ENCODE measurements around the gene PHF8.

The PHF8 gene

DNA sequence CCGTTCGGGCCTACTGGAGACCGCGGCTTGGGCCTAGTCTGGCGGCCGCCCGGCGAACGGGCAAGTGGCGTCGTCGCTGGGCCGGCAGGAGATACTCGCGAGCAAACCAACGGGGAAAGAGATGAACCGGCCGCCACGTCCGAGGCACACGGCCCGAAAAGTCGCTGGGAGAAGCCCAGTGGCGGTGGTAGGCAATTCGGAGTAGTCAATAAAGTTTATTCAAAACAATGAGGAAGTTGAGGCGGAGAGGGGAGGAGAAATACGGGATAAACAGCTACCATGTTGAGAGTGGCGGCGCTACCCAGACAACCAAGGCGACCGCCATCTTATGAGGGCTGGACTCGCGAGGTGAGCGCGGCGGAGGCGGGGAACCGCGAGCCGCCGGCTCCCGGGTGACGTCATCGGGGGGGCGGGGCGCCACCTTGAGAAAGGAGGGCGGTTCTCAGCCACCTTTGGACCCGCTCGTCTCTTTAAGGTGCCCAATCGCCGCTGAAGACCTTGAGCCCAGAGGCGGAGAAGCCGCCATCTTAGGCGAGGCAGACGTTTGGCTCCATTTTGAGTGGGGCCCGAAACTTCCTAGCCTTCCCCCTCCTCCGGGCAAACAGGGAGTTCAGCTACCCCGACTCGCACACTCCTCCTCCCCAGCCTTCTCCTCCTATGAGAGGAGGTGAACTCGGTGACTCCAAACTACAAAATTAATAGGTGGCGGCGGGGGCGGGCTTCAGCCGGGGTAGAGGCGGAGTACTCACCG, at the start of gene PHF8:
Gene PHF8 (minus strand): TSS at position 348 of the 751 bp plus-strand sequence. CDS start 1,745 bp downstream, outside the sequence.
- peak; percentile 93 for DNase-seq

GRCh38 chrX:54093571-54093970, 49.3 kb upstream of the PHF8 start:
- no peak for DNase-seq

DNA sequence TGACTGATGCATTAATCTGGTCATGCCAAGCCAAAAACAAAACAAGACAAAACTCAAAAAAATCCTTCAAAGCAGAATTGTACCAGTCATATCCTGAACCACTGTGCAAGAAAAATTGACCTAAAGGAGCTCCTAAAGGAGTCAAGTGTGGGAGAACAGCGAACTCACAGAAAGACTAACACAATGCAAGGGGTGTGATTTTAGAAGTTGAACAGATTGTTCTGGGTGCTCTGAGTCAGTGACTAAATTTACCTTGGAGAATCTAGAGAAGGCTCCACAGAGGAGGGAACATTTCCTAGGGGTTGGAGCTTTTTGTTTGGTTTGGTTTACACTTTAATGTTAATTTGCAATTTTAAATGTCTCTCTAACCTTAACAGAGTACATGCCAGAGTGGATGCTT, 48.9 kb upstream of the PHF8 start:
- no peak for DNase-seq

- no peak for DNase-seq
Observed at GRCh38 chrX:54090880-54091279, 46.6 kb upstream of the PHF8 start.

DNA sequence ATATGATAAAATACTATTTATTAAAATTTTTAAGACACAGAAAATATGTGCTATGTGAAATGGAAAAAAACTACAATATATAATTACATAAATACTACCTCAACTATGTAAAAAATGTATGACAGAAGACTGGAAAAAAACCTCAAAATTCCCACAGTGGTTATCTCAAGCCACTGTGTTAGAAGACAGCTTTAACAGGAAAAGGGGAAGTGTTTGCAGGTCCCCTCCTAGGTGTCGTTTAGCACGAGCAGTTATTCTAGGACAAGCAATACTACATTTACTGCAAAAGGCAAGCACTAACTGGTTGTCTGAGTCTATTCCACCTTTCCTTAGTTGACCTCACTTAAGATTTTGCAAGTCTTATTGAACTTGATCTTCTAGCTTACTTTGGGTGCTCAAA, 44.9 kb upstream of the PHF8 start:
- DNase-seq: no peak

GRCh38 chrX:54087661-54088060, 43.4 kb upstream of the PHF8 start:
- DNase-seq: no peak

DNA sequence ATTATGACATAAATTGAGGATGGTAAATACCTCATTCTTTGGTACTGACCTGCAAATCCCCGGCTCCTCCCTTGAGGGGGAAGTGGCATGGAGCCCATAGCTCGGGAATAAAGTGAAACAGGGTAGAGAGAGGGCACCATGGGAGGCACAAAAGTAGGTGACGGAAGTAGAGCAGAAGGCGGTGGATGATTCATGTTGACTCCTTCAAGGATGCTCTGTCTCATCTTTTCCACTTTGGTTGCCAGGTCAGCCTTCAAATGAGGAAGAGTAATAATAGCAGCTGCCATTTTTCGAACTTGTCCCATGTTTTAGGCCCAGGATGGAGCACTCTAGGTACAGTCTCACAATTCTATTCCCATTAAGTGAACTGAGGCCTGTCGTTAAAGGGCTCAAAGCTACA, 41.4 kb upstream of the PHF8 start:
- DNase-seq: no peak

GRCh38 chrX:54076903-54077302, 32.6 kb upstream of the PHF8 start:
- DNase-seq: no peak

GRCh38 chrX:54074826-54075225, 30.6 kb upstream of the PHF8 start:
- DNase-seq: no peak

- no peak for DNase-seq
Observed at GRCh38 chrX:54067766-54068165, 23.5 kb upstream of the PHF8 start.

GRCh38 chrX:54066841-54067240, 22.6 kb upstream of the PHF8 start:
- no peak for DNase-seq

GRCh38 chrX:54064564-54064963, 20.3 kb upstream of the PHF8 start:
- no peak for DNase-seq

DNA sequence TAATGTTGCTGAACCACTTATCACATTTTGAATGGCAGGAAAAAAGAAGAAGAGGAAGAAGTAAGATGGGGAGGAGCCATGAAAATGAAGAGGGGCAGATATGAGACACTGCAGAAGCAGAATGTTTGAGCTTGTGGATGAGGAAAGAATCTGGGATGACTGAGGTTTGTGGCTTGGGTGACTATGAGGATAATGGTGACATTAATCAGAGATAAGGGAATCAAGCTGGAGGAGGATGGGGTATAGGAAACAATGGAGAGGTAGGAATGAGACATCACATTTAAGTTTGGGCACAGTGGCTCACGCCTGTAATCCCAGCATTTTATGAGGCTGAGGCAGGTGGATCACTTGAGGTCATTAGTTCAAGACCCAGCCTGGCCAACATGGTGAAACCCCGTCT, 19.1 kb upstream of the PHF8 start:
- no peak for DNase-seq

- no peak for DNase-seq
Observed at GRCh38 chrX:54049801-54050200, 5.5 kb upstream of the PHF8 start.

DNA sequence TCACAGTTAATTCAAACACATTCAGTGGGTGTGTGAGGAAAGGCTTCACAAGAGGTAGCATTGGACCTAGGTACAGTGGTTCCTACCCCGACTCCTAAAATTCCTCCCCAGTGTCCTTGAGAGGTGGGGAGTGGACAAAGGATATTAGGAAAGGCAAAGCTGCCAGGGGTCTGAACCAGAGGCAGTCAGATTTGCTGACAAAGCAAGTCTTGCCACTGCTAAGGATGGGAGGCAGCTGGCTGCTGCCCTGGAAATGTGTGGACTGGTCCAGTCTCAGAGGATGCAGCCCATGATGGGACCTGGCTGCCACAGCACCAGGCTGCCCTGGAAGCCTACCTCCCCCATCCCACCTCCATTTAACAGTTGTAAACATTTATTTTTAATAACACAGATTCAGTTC, 4.1 kb upstream of the PHF8 start:
- DNase-seq: no peak

DNA sequence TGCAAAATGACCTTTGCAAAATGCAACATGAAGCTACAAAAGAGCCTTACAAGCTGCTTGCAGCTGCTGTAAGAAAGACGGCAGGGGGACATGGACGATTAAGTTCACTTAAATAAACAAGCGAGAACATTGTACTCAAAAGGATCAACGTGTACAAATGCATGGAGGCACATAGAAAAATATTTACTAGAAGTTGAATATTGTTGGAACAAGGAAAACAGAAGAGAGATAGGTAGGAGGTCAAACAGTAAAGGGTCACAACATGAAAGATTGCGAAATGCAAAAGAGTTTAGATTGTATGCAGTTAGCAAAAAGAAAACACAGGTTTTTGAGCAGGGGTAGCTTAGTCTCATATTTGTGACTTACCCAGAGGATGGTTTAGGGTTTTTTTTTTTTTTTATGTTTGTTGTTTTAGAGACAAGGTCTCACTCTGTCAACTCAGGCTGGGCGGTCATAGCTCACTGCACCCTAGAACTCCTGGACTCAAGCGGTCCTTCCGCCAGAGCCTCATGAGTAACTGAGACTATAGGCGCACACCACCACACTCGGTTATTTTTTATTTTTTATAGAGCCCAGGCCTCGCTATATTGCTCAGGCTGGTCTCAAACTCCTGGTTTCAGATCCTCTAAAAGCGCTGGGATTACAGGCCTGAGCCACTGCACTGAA, 1.4 kb upstream of the PHF8 start:
- no peak for DNase-seq

DNA sequence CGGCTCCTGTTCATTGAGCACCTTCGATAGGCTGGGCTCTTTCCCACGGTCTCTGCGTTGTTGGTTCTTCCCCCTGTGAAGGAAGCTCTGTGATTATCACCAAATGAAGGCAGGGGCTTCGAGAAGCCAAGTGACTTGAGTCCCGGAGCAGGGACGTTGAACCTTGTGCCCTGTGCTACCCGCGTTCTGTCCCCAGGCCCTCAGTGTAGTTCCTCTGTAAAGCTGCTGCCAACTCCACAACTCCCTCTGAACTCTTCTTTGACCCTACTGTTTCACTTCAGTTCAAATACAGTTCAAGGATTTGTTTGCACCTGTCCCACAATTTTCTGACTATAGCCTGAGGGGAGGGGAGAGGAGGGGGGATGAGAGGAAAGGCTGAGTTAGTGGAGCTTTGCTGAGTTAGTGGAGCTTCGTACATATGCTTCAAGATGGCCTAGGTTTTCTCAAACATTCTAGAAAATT, 635 bp upstream of the PHF8 start:
- no peak for DNase-seq

- DNase-seq: peak; percentile 56
Observed at GRCh38 chrX:54043541-54044125, 640 bp downstream of the PHF8 start.

GRCh38 chrX:54043056-54043455, 1.2 kb downstream of the PHF8 start:
- no peak for DNase-seq

GRCh38 chrX:54042609-54043021, 1.7 kb downstream of the PHF8 start:
- peak; percentile 33 for DNase-seq

DNA sequence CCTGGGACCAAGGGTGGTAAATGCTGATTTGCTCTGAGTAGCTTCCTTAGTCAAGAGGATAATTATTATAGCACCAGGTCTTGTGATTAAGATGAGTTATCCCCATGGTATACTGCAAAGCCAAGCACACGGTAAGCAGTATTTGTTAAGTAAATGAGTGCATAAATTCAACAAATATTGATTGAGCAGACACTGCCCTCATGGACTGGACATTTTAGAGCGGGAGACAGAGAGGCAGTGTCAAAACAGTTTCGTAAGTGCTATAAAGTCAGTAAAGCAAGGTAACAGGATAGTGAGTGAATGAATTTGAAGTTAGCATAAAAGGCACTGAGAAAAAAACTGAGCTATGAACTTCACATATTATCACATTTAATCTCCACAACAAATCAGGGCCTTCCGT, 13.9 kb downstream of the PHF8 start:
- no peak for DNase-seq

GRCh38 chrX:54029529-54030143, 14.6 kb downstream of the PHF8 start:
- no peak for DNase-seq

- no peak for DNase-seq
Observed at GRCh38 chrX:54024350-54024749, 19.9 kb downstream of the PHF8 start.
